Progenitor cell of endocrine pancreas (in vitro differentiated cells): ENCODE results near the gene FJX1. TPM values are rescaled to one million over a fixed set of nuclear protein-coding genes. Genes with fewer than 3 reads are reported as not detected.
"Not testable (repeated sequence)": the region's sequence is repeated elsewhere in the genome, so short reads cannot be mapped to it uniquely, and the experiment has no call there.

Experiments
- DNase-seq: peaks from one replicate; pipeline ENCODE4 v3.0.0; 2021; ENCODE audit warnings: low spot score; ENCODE audit not compliant: unreplicated experiment
- H3K27ac Mint-ChIP-seq: 2 replicates; pipeline ENCODE4 v1.8.0; 2021; ENCODE audit warnings: mild to moderate bottlenecking, moderate library complexity, mixed read lengths
- H3K27me3 Mint-ChIP-seq: 2 replicates; pipeline ENCODE4 v1.8.0; 2021; ENCODE audit warnings: mixed read lengths
- H3K36me3 Mint-ChIP-seq: 2 replicates; pipeline ENCODE4 v1.8.0; 2022; ENCODE audit warnings: mixed read lengths; ENCODE audit not compliant: insufficient read depth
- H3K4me1 Mint-ChIP-seq: 2 replicates; pipeline ENCODE4 v1.8.0; 2021; ENCODE audit warnings: low read depth, mixed read lengths
- H3K4me3 Mint-ChIP-seq: 2 replicates; pipeline ENCODE4 v1.8.0; 2021; ENCODE audit warnings: low read depth, mild to moderate bottlenecking, moderate library complexity, mixed read lengths
- H3K9me3 Mint-ChIP-seq: 2 replicates; pipeline ENCODE4 v1.8.0; 2021; ENCODE audit warnings: low read depth, mixed read lengths
- total RNA-seq: library from RNA; stranded (reverse); gene quantifications from 2 replicates; pipeline ENCODE4 v1.2.1, GENCODE V29; 2021
- TF ChIP-seq, protein P1 (sequence below): fragments of 200-600 bp; sonication (generic); IDR thresholded peaks from one replicate; pipeline ENCODE4 v1.5.0; 2021; ENCODE audit warnings: antibody characterized with exemption, mild to moderate bottlenecking; ENCODE audit not compliant: unreplicated experiment

Gene FJX1
- total RNA-seq, 1 donor from 2014 or later: 11.2 TPM

DNA sequence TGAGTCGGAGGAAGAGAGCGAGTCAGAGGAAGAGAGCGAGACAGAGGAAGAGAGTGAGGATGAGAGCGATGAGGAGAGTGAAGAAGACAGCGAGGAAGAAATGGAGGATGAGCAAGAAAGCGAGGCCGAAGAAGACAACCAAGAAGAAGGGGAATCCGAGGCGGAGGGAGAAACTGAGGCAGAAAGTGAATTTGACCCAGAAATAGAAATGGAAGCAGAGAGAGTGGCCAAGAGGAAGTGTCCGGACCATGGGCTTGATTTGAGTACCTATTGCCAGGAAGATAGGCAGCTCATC is 45.1 kb downstream of the FJX1 start:
- Mint-ChIP-seq H3K4me1 (peaks cover 14% of the 10 kb centered on the region), H3K9me3 (peaks cover 32% of the 10 kb centered on the region), H3K4me3 (peak overlapping the region; percentile 93), H3K27ac (peak overlapping the region; percentile 96), H3K36me3 (peaks cover 34% of the 10 kb centered on the region), H3K27me3 (peaks cover 5% of the 10 kb centered on the region)
- no peak for DNase-seq
- TF ChIP-seq, protein P1, sequence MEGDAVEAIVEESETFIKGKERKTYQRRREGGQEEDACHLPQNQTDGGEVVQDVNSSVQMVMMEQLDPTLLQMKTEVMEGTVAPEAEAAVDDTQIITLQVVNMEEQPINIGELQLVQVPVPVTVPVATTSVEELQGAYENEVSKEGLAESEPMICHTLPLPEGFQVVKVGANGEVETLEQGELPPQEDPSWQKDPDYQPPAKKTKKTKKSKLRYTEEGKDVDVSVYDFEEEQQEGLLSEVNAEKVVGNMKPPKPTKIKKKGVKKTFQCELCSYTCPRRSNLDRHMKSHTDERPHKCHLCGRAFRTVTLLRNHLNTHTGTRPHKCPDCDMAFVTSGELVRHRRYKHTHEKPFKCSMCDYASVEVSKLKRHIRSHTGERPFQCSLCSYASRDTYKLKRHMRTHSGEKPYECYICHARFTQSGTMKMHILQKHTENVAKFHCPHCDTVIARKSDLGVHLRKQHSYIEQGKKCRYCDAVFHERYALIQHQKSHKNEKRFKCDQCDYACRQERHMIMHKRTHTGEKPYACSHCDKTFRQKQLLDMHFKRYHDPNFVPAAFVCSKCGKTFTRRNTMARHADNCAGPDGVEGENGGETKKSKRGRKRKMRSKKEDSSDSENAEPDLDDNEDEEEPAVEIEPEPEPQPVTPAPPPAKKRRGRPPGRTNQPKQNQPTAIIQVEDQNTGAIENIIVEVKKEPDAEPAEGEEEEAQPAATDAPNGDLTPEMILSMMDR: no peak

DNA sequence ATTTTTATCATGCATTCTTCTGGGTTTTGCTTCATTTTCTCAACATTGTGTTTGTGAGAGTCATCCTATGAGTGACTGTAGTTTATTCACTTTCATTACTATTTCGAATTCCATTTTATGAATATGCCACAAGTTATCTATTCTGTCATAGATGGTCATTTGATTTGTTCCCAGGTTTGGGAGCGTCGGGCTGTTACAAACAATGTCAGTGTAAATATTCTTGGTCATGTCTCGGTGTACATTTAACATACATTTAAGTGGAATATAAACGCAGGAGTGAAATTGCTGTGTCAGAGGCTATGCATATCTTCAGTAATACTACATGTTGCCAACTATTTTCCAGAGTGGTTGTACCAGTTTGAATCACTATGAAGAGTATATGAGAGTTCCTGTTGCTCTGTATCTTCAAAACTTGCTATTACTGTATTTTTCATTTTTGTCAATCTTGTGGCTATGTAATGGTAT is 46.7 kb downstream of the FJX1 start:
- no peak for DNase-seq
- no peak overlapping the region for H3K27ac Mint-ChIP-seq
- peaks cover 36% of the 10 kb centered on the region for H3K36me3 Mint-ChIP-seq
- H3K4me1 Mint-ChIP-seq: peaks cover 15% of the 10 kb centered on the region
- H3K27me3 Mint-ChIP-seq: no peaks in the 10 kb centered on the region
- no peak overlapping the region for H3K4me3 Mint-ChIP-seq
- peaks cover 32% of the 10 kb centered on the region for H3K9me3 Mint-ChIP-seq
- TF ChIP-seq, protein P1: no peak

DNA sequence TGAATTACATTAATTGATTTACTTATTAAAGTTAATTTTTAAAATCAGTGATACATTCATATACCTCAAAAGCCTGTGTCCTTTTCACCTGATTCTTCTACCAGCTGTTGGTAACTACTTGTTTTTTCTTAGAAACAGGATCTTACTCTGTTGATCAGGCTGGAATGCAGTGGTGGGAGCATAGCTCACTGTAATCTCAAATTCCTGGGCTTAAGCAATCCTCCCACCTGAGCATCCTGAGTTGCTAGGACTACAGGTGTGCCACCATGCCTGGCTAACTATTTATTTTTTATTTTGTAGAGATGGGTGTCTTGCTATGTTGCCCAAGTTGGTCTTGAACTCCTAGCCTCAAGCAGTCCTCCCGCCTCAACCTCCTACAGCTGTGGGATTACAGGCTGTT is 49.0 kb downstream of the FJX1 start:
- Mint-ChIP-seq H3K36me3 (peaks cover 38% of the 10 kb centered on the region), H3K27me3 (no peaks in the 10 kb centered on the region), H3K4me1 (peaks cover 10% of the 10 kb centered on the region), H3K9me3 (peaks cover 32% of the 10 kb centered on the region), H3K27ac (no peak overlapping the region), H3K4me3 (no peak overlapping the region)
- TF ChIP-seq, protein P1: no peak
- no peak for DNase-seq

DNA sequence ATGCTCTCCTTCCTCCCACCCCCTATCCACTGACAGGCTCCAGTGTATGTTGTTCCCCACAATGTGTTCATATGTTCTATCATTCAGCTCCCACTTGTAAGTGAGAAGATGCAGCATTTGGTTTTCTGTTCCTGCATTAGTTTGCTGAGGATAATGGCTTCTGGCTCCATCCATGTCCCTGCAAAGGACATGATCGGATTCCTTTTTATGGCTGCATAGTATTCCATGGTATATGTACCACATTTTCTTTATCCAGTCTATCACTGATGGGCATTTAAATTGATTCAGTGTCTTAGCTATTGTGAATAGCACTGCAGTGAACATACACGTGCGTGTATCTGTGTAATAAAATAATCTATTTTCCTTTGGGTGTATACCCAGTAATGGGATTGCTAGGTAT is 50.1 kb downstream of the FJX1 start:
- not testable (repeated sequence) for H3K27me3 Mint-ChIP-seq, H3K4me3 Mint-ChIP-seq, DNase-seq, H3K27ac Mint-ChIP-seq, H3K4me1 Mint-ChIP-seq
- peaks cover 28% of the 10 kb centered on the region for H3K9me3 Mint-ChIP-seq
- peaks cover 34% of the 10 kb centered on the region for H3K36me3 Mint-ChIP-seq

Other genes with a start within 250 kb of the FJX1 start
- gene SLC1A2, start 198.9 kb upstream of the FJX1 start, total RNA-seq: 0.07 and 0.44 TPM in 2 replicates
- gene PAMR1, start 92.8 kb upstream of the FJX1 start, total RNA-seq: 0.38 and 0.64 TPM in 2 replicates
- 60.1 and 65.1 TPM in 2 replicates for gene TRIM44, start 44.3 kb downstream of the FJX1 start, total RNA-seq